GM18498 (cell line): ENCODE measurements around the gene GRID1.

Source experiments
- ATAC-seq: cut with Tn5 transposase; IDR thresholded peaks from one replicate; pipeline ENCODE4 v1.9.1; 2021; ENCODE audit warnings: mild to moderate bottlenecking, moderate library complexity; ENCODE audit not compliant: unreplicated experiment

GRID1 gene

GRCh38 chr10:86197166-86197790 lies 169.3 kb downstream of the GRID1 start:
- ATAC-seq: no peak

GRCh38 chr10:86195521-86196157 lies 171.0 kb downstream of the GRID1 start:
- ATAC-seq: no peak

GRCh38 chr10:86194684-86195083 lies 171.9 kb downstream of the GRID1 start:
- no peak for ATAC-seq

GRCh38 chr10:86193841-86194240 lies 172.8 kb downstream of the GRID1 start:
- no peak for ATAC-seq

DNA sequence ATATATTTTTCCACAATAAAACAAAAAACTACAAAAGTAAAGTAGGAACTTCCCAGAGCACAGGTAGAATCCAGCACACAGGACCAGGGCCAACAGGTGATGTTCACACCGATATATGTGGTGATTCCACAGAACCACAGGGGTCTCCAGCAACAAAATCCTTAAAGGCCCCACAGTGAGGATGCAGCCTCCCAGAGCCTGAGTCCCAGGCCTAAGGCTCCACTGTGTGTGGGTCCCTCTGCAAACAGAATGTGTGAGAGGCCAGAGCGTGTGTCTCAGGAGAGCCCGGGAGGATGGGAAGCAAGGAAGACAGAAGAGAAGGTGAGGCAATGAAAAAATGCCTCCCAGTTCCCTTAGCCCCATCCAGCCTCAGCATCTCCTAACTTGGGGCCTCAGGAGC lies 173.9 kb downstream of the GRID1 start:
- ATAC-seq: no peak

DNA sequence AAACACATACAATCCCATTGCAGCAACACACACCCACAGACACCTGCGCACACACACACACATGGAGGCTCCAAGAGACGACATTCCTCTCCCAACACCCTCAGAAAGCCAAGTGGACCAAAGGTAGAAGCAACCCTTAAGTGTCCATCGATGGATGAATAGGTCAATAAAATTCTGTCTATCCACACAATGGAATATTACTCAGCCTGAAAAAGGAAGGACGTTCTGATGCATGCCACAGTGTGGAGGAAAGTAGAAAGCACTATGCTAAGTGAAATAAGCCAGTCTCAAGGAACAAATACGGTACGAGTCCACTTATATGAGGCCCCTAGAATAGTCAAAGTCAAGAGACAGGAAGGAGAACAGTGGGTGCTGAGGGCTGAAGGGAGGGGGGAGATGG lies 174.4 kb downstream of the GRID1 start:
- no peak for ATAC-seq

GRCh38 chr10:86191686-86192085 lies 174.9 kb downstream of the GRID1 start:
- ATAC-seq: no peak

GRCh38 chr10:86191166-86191565 lies 175.4 kb downstream of the GRID1 start:
- no peak for ATAC-seq

DNA sequence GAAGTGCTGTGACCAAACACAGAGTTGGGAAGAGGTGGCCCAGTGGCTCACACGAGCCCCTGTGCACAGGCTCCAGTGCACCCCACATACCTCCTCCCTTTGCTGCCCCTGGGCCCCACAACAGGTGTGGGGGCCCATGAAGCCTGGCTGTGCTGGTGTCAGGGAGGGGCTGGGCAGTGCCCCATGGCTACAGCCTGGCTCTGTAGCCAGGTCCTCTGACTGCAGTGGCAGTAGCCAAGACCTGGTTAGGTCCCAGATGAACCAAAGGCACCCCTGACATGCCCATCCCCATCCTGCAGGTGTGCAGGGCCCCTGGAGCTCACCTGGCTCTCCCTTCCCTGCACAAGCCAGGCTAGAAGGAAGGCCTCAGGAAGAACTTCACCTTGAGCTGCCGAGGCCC lies 176.3 kb downstream of the GRID1 start:
- no peak for ATAC-seq

DNA sequence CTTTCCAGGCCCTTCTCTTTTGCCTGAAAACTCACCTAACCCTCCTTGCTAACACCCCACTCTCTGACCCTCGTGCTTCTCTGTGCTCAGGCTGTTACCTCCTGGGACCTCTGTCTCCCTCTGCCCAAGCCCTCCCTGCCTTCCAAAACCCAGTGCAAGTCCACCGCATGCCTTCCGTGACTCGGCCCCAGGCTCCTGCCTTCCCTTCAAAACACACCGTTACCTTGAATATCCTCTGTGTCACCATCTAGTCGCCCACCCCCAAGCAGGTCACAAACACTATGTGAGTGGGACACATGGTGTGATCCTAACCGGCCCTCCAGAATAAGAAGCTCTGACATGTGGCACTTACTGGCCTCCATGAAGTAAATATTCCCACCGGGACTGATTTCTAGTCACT lies 176.7 kb downstream of the GRID1 start:
- ATAC-seq: no peak

GRCh38 chr10:86188796-86189558 lies 177.6 kb downstream of the GRID1 start:
- no peak for ATAC-seq

DNA sequence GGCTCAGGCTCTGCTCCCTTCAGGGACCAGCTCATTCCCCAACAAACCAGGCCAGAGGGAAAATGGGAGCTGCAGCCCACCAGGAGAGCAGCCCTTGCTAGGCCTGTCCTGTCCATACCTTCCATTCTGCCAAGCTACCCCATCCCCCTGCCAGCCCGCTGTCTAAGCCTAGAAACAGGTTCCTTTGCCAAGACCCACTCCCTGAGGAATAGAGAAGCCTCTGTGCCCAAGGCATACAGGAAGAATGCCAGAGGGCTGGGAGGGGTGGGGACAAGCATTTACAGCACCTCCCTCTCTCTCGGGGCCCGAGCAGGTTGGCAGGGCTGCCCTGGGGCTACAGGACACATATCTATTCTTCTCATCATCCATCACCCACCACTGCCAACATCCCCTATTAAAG lies 178.3 kb downstream of the GRID1 start:
- ATAC-seq: no peak

- no peak for ATAC-seq
These were observed 178.9 kb downstream of the GRID1 start for GRCh38 chr10:86187499-86188239.

- no peak for ATAC-seq
These were observed 180.0 kb downstream of the GRID1 start for GRCh38 chr10:86186633-86187032.

- no peak for ATAC-seq
These were observed 184.0 kb downstream of the GRID1 start for GRCh38 chr10:86182595-86182994.

DNA sequence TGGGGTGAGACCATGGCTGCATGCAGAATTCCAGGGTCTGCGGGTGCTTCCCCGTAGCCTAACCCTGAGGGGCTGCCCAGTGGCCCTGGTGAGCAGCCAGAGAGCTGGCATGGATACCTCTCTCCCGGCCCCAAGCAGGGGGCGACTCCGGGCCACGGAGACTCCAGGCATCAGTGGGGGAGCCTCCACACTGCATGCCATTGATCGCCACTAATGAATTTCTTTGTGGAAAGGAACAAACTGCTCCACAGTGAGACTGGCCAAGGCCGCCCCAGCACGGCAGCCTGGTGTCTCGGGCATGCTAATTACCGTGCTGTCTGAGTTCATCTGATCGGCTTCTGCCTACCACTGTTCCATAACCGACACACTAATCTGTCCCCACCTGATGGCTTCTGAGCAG lies 184.4 kb downstream of the GRID1 start:
- no peak for ATAC-seq

GRCh38 chr10:86180861-86181260 lies 185.7 kb downstream of the GRID1 start:
- ATAC-seq: no peak

DNA sequence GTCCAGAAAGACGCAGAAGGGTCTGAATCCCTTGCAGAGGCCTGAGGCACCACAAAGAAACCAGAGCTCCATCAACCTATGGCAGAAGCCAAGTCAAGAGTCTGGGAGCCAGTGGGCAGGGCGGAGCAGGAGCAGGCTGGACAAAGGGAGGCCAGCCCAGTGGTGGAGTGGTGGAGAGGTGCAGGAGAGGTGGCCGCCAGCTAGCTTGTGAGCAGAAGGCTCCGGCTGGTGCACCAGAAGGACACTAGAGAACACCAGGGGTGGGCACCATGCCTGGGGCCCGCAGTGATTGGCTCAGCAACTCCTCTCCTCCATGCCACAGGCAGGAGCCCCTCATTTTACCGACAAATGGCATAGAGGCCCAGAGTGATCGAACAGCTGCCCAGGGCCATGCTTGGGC lies 186.6 kb downstream of the GRID1 start:
- ATAC-seq: no peak

- ATAC-seq: no peak
These were observed 187.5 kb downstream of the GRID1 start for GRCh38 chr10:86179153-86179524.

GRCh38 chr10:86178401-86179152 lies 188.0 kb downstream of the GRID1 start:
- peak; percentile 55 for ATAC-seq
